Activated gamma-delta T cell treated with anti-CD3 and anti-CD28 coated beads, Interleukin-2, amount 50 U/mL, for 16 hours (primary cell): Measurements from ENCODE around the gene AHI1.

Source experiments
- DNase-seq: peaks from one replicate; pipeline ENCODE4 v3.0.0-alpha.2; 2020; ENCODE audit warnings: low read depth

AHI1 gene

GRCh38 chr6:135325624-135326424, 171.7 kb downstream of the AHI1 start:
- no peak for DNase-seq

GRCh38 chr6:135324531-135324930, 173.0 kb downstream of the AHI1 start:
- DNase-seq = no peak

GRCh38 chr6:135323979-135324378, 173.6 kb downstream of the AHI1 start:
- no peak for DNase-seq

DNA sequence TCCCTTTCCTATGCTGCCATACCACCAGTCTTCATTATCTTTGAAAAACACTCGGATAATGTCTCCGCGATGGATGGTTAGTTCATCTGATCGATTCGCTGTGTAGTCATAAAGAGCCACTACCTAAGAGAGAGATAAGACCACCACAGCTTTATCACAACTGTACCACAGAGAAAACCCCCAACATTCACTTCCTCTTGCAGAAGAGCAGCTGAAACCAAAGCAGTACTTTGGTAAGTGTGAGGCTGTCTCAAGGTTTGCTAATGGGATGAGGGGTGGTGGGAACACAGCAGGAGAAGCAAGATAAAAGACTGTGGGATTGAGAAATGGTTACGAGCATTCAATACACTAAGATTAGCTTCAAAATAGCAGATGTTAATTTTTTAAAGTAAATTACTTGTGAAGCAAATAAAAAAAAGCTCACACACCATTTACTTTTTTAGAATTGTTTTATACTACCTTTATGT, 174.3 kb downstream of the AHI1 start:
- DNase-seq = no peak

- DNase-seq = no peak
Measured at GRCh38 chr6:135322427-135323201, 174.9 kb downstream of the AHI1 start.

- no peak for DNase-seq
Measured at GRCh38 chr6:135320721-135321621, 176.6 kb downstream of the AHI1 start.

- DNase-seq = no peak
Measured at GRCh38 chr6:135319819-135320218, 177.7 kb downstream of the AHI1 start.

- DNase-seq = no peak
Measured at GRCh38 chr6:135318738-135319469, 178.6 kb downstream of the AHI1 start.

GRCh38 chr6:135314543-135314942, 183.0 kb downstream of the AHI1 start:
- DNase-seq = no peak

DNA sequence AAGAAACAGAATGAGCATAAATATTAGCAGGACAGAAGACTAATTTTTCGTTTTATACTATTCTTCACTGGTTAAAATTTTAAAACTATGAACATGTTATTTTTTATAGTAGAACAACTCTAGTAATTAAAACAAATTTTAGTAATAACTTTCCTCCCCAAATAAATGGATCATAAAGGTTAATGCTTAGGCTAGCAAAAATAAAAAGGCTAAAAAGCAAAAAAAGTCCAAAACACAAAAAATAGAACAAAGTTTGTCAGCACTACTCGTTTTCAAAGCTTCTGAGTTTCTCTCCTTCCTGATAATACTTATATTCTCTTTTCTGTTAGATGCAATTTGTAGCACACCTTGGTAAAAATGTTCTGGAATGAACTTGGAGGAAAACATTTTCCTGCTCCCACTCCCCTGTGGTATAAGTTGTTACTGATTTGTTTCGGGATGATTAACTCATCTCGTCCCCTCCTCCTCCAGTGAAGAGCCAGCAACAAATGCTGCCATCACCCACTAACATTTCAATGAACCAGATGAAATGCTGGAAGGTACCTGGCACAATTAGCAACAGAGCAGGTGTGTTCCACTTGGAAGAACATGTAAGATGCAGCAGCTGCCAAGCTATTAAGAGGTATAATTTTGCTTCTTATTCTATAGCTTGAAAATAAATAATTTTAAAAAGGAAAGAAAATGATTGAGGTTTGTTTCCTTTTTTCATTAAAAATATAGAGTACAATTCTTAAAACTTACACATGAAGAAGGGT, 185.9 kb downstream of the AHI1 start:
- DNase-seq = no peak

GRCh38 chr6:135310291-135310690, 187.2 kb downstream of the AHI1 start:
- DNase-seq = no peak

DNA sequence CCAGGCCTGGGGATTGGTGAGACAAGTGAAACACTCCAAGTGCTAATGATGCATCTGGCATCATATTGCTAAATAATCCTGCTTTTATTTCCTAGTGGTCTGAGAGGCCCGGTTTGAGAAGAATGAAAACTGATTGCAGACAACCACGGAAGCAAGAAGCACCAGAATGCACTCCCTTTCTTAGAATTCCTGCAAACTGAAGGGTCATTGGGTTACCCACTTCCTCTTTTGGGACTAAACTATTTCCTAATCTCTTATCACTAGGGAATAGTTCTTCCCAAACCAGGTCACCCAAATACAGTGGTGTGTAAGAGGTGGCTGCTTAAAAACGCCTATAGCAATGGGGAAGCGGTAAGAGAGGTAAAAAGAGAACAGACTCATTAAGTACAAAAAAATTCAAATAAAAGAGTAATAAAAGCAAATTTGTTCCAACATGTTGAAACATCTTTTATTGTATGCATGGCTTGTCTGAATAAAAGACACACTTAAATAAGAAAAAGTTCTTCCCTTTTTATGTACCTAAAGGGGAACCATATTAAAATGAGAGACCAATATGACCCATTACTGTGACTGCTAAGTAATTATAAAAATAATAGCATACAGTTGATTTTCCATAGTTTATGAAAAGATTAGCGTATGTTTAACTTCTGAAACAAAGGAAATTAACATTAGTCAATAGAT, 190.7 kb downstream of the AHI1 start:
- DNase-seq = no peak

DNA sequence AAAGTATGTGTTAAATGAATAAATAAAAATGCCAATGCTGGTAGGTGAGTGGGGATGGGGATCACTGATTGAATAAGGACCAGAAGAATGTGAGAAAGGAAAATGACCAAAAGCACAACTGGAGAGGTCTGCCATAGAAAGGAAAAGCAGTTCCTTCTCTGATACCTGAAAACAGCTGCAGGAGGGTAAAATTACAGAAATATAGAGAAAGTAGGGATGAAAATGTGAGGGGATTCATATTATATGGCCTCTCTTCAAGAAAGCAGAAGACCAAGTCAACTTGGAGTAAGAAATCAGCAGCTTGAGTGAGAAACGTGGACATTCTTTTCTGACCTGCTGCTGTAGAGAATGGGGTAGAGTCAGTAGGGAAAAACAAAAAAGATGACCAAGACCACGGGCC, 191.4 kb downstream of the AHI1 start:
- DNase-seq = no peak

GRCh38 chr6:135305684-135306083, 191.9 kb downstream of the AHI1 start:
- DNase-seq = no peak

GRCh38 chr6:135304883-135305282, 192.7 kb downstream of the AHI1 start:
- no peak for DNase-seq

- no peak for DNase-seq
Measured at GRCh38 chr6:135301304-135301703, 196.2 kb downstream of the AHI1 start.

GRCh38 chr6:135300576-135300975, 197.0 kb downstream of the AHI1 start:
- no peak for DNase-seq

DNA sequence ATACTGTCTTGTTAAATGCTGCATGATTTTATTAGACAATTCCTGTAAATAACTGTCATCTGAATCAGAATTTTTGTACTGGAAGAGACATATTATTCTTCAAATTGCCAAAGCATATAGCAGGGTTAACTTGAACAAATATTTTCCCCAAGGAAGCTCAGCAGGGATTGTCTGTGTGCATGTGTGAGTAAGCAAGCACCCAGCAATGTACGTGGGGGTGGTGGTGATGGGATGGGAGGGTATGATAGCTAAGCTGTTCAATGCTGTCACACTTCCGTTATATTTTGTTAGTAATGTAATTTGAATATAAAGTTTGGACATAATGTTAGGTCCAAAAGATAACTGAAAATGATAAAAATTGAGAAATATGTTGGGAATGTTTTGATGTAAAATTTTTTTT, 198.3 kb downstream of the AHI1 start:
- no peak for DNase-seq

GRCh38 chr6:135298455-135298854, 199.1 kb downstream of the AHI1 start:
- no peak for DNase-seq

GRCh38 chr6:135296715-135297114, 200.8 kb downstream of the AHI1 start:
- no peak for DNase-seq
